ENCODE measurements around the gene FAF1.
"Not testable (repeated sequence)": the region's sequence is repeated elsewhere in the genome, so short reads cannot be mapped to it uniquely, and the experiment has no call there.

The FAF1 gene

DNA sequence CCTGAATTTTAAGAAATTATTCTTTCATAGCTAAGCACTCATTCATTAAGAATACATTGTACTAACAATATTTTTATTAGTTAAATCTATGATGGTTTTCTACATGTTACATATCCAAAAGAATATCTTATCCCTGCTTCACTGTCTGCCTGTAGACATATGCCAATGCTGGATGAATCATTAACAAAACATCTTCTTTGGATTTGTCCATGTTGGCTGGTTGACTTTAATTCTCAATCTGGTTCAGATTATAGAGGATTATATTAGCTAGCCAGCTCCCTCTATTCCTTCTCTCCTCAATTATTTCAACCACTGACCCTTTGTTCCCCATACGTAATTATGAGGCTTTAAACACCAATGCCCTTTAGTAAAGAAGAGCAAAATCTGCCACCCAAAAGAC, 398.0 kb downstream of the FAF1 start:
- DNase-seq (ENCODE audit: low read depth in 2 of 2): no peak

DNA sequence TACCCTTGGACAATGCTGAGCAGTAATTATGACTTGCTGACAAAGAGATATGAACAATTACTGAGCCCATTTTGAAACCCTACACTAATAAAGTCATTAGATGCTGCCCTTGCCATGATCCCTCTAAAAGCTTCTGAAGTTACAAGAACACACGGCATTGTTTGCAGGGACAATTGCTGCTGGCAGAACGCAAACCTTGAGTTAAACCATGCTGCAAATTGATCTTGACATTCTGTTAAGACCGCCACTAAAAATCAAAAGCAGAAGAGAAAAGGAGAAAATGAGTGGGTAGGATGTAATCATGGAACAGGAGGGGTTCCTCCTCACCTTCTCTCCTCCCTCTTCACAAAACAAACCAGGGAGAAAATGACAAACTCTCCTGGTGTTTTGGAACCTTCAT, 400.6 kb downstream of the FAF1 start:
- DNase-seq (ENCODE audit: low read depth in 2 of 2): no peak

DNA sequence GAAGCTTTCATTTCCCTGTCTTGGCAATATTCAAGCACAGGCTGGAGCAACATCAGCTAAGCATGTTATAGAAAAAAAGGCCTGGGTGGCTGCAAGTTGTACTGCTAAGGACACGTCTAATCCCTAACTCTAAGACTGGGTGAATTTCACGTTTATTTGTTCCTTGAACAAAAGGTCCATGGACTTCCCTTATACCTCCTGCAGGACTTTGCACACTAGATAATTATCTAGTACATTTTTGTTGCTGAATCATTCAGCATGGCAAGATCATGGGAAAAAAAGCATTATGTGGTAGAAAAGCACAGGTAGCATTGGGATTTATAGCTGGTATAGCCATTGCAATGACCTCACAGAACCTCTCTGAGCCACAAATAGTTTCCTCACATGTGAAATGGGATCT, 406.1 kb downstream of the FAF1 start:
- no peak for DNase-seq (ENCODE audit: low read depth in 2 of 2)

GRCh38 chr1:50548243-50548642, 411.8 kb downstream of the FAF1 start:
- no peak for DNase-seq (ENCODE audit: low read depth in 2 of 2)

- no peak for DNase-seq (ENCODE audit: low read depth in 2 of 2)
Measured at GRCh38 chr1:50542362-50542761, 417.7 kb downstream of the FAF1 start.

DNA sequence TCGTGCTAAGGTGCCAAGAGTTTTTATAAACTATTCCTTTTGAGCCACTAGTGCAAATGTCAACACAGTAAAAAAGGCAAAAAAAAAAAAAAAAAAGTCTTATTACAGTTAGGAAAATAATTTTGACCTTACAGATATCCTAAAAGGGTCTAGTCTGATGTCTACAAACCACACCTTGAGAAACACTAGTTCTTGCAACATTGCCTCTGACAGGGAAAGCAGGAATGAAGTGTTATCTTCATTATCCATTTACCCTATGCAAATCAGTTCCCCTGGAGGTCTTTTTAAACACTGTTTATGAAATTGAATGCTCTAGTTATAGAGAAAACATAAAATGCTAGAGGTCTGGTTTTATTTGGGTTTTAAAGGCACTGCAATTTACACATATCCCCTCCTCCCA, 421.6 kb downstream of the FAF1 start:
- no peak for DNase-seq (ENCODE audit: low read depth in 2 of 2)

DNA sequence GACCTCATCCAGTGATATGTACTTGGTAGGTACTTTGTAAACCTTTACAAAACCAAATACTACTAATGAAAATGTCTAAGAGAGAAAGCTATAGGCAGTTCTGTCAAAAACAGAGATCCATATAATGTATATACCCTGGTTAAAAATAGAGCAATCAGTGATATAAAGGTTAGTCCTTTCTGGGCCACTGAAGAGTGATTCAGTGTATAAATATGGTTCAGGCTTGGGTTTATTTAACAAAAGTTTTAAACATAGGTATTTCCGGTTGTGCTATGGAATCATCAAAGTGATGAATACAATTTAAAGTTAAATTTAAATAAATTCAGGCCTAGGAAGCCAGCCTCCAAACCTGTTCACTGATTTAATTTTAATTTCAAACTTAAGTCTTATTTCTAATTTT, 428.5 kb downstream of the FAF1 start:
- DNase-seq (ENCODE audit: low read depth in 2 of 2): no peak

DNA sequence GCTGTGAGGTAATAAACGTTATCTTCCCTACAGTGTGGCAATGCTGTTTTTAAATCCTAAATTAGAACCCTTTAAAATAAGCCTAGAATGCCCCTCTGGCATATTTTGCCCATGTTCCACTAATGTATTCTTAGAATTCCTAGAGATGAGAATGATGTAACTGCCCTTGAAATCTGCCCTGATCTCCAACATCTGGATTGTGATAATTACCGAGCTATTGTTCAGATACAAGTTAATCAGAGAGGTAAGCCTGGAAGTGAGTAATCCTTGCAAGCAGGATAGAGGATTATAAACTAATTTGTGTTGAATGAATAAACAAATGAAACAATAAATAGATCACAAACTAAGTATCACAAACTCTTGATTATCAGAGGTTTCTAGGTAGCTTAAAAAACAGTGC, 429.0 kb downstream of the FAF1 start:
- DNase-seq (ENCODE audit: low read depth in 2 of 2): no peak

DNA sequence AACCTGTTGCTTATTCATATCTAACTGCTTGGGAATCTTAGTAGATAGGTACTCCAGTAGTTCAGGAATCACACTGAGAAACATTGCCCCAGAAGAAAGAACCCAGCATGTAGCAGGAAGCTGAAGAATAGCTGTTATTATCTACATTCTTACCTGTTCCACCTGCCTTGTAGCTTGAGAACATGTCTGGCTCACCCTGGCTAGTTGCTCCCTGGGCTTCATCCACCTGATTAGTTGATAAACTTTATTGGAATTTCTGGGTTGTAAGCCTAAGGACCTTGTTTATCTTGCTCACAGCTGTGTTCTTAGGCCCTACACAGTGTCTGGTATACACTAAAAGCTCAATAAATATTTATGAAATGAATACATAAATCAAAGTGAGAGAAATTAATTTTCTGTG, 430.6 kb downstream of the FAF1 start:
- DNase-seq (ENCODE audit: low read depth in 2 of 2): no peak

DNA sequence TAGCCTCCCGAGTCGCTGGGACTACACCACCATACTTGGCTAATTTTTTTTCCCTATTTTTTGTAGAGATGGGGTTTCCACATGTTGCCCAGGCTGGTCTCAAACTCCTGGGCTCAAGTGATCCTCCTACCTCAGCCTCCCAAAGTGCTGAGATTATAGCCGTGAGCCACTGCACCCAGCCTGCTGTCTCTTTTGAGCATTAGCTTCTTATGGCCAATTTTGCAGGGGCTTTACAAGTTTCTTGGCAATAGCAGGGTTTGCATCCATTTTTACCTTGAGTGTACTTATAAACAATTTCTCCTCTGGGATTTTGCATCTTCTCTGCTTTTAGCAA, 432.1 kb downstream of the FAF1 start:
- DNase-seq (ENCODE audit: low read depth in 2 of 2): not testable (repeated sequence)

GRCh38 chr1:50527249-50527986, 432.6 kb downstream of the FAF1 start:
- DNase-seq (ENCODE audit: low read depth in 2 of 2): no peak

GRCh38 chr1:50526431-50526830, 433.6 kb downstream of the FAF1 start:
- no peak for DNase-seq (ENCODE audit: low read depth in 2 of 2)

DNA sequence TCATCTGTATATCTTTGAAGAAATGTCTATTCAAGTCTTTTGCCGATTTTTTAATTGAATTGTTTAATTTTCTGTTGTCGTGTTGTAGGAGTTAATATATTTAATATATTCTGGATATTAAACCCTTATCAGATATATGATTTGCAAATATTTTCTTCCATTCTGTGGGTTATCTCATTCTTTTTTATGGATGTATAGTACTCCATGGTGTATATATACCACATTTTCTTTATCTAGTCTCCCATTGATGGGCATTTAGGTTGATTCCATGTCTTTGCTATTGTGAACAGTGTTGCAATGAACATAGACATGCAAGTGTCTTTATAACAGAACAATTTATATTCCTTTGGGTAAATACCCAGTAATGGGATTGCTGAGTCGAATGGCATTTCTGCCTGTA, 436.5 kb downstream of the FAF1 start:
- no peak for DNase-seq (ENCODE audit: low read depth in 2 of 2)

GRCh38 chr1:50522691-50523342, 437.2 kb downstream of the FAF1 start:
- no peak for DNase-seq (ENCODE audit: low read depth in 2 of 2)

DNA sequence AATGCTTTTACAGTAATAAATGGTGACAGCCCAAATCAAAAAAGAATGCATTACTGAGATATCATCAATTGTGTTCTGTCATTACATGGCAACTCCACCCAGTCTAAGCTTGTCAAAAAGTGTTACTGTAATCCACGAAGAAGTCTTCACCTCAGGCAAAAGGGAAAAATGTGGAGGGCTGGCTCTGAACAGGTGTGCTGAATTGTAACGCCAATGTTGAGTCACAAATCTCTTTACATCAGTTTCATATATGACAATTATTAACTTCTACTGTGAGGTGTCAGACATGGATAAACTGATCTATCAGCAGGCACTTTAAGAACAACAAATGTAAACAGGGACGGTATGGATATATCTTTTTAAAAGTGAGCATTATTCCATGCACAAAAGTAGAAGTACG, 438.4 kb downstream of the FAF1 start:
- no peak for DNase-seq (ENCODE audit: low read depth in 2 of 2)

- no peak for DNase-seq (ENCODE audit: low read depth in 2 of 2)
Measured at GRCh38 chr1:50517488-50517887, 442.6 kb downstream of the FAF1 start.

- DNase-seq (ENCODE audit: low read depth in 2 of 2): no peak
Measured at GRCh38 chr1:50516056-50516455, 444.0 kb downstream of the FAF1 start.

DNA sequence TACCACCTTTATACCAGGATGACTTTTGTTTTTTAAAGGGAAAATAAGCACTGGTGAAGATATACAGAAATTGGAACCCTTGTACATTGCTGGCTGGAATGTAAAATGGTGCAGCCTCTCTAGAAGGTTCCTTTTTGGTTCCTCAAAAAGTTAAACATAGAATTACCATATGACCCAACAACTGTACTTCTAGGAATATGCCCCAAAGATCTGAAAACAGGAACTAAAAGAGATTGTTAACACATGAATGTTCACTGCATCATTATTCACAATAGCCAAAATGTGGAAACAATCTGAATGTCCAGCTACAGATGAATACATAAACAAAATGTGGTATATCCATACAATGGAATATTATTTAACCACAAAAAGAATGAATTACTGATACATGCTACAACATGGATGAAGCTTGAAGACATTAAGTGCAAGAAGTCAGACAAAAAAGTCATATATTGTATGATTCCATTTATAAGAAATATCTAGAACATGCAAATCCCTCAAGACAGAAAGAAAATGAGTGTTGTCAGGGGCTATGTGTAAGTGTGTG, 452.0 kb downstream of the FAF1 start:
- no peak for DNase-seq (ENCODE audit: low read depth in 2 of 2)

DNA sequence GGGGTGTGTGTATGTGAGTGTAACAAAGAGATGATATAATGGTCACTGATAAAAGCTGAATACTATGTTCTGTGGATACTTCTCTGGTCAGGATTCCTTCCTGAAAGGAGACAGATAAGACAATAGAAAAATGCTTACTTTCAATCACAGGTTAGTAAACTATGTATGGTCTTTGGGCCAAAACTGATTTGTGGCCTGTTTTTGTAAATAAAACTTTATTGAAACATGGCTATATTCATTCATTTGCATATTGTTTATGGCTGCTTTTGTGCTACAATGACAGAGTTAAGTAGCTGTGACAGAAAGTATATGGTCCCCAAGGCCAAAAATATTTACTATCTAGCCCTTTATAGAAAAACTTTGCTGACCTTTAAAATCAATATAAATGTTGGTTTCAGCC, 454.6 kb downstream of the FAF1 start:
- DNase-seq (ENCODE audit: low read depth in 2 of 2): no peak

DNA sequence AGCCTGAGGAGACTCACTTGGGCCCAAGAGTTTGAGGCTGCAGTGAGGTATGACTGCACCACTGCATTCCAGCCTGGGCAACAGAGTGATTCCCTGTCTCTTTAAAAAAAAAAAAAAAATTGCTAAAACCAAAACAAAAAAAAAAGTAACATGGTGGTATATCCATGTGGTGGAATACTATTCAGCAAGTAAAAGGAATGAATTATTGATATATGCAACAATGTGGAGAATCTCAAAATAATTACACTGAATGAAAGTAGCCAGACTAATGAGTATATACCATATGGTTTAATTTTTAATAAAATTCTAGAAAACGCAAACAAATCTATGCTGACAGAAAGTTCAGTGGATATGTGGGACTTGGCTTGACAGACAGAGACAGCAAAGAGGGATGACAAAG, 456.6 kb downstream of the FAF1 start:
- no peak for DNase-seq (ENCODE audit: low read depth in 2 of 2)

DNA sequence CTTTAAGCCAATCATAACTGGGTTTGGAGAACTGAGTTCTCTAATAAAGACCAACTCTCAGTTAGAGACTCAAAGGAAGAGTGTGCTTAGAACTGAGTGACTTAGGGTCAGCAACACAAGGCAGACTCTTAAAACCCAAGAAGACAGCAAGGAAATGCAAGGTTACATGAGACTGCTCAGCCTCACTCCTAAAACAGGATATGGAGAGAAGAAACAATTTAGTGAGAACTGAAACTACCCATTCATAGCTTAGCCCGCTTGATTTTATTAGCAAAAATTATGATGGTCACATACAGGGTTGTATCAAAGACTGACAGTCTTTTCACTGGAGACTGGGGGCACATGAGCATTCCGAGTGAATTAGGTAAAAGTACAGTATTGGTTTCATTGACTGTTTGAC, 457.9 kb downstream of the FAF1 start:
- no peak for DNase-seq (ENCODE audit: low read depth in 2 of 2)

GRCh38 chr1:50497007-50497406, 463.1 kb downstream of the FAF1 start:
- DNase-seq (ENCODE audit: low read depth in 2 of 2): no peak

DNA sequence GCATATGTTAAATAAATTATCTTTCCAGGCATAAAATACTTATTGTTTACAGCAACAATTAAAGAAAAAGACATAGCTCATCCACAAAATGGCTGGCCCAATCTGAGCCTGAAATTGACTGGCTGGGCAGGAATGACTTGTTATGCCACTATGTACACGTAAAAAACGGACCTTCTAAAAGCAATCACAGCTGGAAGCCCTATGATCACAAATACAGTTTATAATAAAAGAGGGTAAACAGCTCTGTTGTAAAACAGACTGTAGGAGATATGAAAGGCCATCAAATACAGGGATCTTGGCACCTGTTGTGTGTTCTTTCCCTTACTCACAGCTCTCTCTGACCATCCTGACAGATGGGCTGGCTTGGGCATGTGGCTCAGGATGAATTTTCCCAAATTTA, 466.4 kb downstream of the FAF1 start:
- DNase-seq (ENCODE audit: low read depth in 2 of 2): no peak

GRCh38 chr1:50492142-50492541, 467.9 kb downstream of the FAF1 start:
- DNase-seq (ENCODE audit: low read depth in 2 of 2): no peak
